KG1 (cell line): ENCODE data around the gene STX3.

Experiments
- DNase-seq: peaks from one replicate; lab custom pipeline; 2025; lab: John Stamatoyannopoulos, UW

STX3 gene

DNA sequence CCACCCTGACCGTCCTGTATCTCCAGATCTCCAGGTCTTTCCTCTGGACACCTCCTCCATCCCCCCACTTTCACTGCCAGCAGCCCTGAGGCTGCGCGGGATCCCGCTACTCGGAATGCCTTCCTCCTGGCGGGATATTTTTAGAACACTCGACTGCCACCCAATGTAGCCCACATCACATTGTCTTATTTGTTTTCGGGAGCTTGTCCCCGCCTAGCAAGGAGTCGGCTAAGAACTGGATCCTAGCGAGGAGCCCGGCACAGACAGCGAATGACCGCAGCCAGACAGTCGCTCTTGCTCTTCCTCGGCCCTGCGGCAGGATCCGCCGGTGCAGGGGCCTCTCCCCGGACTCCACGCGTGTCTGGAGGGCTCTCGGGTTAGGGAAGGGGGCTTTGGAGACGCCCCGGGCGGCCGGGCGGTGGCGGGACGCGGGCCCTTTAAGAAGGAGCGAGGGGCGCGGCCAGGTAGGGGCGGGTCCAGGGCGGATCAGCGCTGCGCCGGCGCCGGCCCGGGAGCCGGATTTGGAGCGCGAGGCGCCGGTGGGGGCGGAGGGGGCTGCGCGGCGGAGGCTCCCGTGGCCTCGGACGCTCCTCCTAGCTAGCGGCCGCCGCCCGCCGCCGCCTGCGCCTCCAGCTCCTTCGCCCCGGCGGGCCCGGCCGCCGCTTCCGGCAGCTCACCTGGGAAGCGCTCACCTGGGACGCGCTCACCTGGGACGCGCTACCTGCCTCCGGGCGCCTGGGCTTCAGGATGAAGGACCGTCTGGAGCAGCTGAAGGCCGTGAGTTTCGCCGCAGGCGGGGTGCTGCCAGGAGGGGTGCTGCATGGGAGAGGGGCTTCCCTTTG, at the start of gene STX3:
STX3 (plus strand) TSS at position 518 of the 842 bp plus-strand sequence; CDS start at position 748, 230 bp downstream.
- DNase-seq = no peak

DNA sequence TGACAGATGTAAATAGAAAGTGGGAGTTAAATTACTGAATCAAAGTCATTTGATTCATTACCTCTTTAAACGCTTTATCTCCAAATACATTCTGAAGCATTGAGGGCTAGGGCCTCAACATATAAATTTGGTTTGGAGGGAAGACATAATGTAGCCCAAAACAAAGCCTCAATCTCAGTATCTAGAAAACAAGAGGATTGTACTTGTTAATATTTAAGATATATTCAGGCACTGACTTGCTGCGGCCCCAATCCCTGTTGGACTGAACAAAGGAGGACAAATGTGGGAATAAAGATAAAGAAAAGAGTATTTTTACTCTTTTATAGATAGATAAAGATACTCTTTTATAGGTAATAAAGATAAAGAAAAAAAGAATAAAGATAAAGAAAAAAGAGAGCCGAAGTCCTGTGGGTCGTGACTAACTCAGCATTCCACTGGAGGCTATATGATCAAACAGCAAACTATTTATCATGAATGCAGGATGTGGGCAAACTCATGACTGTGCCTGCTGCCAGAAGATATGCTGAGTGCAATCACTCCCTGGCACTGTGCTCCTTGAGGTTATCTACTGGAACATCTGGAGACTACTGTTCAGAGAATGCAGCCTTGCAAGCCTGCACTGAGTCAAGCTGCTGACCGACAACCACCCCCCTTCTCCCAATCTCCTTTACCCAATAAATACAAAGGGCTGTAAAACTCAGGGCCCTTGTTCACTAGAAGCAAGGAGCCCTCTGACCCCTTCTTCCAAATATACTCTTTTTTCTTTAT, 48.5 kb upstream of the STX3 start:
- no peak for DNase-seq

DNA sequence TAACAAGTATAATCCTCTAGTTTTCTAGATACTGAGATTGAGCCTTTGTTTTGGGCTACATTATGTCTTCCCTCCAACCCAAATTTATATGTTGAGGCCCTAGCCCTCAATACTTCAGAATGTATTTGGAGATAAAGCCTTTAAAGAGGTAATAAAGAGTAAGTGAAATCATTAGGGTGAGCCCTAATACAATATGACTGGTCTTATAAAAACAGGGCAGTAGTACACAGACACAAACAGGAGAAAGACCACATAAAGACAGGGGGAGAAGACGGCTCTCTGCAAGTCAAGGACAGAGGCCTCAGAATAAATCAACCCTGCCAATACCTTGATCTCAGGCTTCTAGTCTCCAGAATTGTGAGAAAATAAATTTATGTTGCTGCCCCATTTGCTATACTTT, 47.8 kb upstream of the STX3 start:
- DNase-seq = no peak

DNA sequence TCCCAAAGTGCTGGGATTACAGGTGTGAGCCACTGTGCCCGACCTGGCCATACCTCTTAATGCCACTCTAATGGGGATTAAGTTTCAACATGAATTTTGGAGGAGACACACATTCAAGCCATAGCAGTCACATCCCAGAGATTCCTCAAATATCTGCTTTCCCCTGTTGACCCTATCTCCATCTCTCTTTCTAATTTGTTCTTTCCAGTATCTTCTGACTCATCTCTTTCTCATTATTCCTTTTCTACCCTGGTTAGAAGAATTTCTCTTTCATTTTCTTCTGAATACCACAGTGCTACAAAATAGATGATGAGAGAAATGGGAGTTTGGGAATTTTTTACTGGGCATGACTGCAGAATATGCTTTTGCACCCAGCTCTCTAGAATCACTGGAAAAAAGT, 46.6 kb upstream of the STX3 start:
- no peak for DNase-seq

DNA sequence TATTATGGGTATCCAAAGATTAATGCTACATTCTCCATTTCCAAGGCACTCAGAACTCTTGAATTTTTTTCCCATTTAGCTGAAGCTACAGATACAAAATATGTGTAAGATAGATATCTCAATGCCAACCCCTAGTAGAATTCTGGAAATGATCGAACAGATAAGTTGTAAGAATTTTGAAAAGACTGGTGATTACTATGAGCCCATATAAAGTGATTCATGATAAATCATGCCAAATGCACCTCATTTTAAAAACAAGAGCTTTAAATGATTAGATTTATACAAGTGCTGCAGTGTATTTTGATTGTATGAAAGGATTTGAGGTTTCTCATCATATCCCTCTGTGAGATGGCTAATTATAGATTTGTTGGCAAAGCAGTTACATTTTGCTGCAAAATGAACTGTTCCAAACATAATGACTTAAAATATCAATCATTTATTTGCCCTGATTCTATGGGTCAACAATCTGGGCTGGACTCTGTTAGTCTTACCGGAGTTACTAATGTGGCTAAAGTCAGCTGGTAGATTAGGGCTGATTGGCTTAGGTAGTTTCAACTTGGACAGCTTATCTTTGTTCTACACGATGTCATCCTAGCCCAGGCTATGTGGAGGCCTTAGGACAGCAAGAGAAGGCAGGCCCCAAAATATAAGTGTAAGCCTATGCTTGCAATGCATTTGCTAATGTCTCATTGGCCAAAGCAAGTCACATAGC, 44.9 kb upstream of the STX3 start:
- DNase-seq = no peak

DNA sequence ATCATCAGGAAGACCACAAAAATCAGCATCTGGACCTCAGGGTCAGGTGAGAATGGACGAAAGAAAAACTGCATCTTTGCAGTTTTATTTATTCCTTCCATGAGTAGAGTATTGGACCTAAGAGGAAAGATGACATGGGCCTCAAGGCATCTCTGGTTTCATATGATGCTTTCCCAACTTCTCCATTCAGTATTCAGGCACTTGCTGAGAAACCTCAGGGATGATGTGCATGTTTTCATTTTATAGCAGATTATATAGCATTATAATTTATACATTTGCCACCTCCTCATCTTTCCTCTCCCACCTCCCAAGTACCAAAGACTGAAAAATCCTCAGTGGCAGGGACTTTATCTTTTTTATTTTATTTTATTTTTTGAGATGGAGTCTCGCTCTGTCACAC, 41.4 kb upstream of the STX3 start, which contains the start of gene OR10V1:
OR10V1 (minus strand) TSS at position 101 of the 400 bp plus-strand sequence; CDS start at position 101, 0 bp downstream.
- no peak for DNase-seq

DNA sequence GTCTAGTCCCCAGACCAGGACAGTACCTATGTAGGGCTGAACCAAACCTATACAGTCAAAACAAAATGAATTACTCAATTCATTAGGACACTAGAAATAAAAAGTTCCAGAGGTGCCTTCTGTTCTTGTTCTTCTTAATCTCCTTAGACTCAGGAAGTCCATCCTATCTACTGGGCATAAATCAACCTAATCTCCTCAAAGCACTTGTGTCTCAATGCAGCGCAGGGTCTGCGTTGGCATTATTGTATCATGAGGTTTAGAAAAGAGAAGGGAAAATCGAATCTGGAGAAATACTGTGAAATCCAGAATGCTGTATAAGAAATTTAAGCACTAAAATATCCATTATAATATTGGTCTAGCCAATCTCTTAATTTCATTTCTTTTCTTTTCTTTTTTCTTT, 39.1 kb upstream of the STX3 start:
- no peak for DNase-seq

DNA sequence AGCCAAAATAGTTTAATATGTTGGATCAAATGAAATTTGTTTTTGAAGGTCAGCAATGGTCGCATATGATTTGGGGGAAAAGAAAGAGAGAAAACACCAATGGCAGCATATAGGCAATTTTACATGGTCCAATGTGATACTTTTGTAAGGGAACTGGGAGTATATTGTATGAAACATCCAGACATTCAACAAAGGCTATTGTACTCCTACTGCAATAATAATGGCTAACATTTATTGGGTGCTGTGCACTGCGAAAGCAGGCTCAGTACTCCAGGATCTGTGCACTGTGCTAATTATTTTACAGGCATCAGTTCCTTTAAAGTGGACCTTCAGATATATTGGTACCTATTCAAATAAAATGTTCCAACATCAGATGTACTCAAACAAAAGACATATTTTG, 35.6 kb upstream of the STX3 start:
- no peak for DNase-seq

DNA sequence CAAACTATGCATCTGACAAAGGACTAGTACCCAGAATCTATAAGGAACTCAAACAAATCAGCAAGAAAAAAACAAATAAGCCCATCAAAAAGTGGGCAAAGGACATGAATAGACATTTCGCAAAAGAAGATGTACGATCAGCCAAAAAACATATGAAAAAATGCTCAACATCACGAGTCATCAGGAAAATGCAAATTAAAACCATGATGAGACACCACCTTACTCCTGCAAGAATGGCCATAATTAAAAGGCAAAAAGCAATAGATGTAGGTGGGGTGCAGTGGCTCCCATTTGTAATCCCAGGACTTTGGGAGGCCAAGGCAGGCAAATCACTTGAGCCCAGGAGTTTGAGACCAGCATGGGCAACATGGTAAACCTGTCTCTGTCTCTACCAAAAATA, 31.1 kb upstream of the STX3 start:
- DNase-seq = no peak

DNA sequence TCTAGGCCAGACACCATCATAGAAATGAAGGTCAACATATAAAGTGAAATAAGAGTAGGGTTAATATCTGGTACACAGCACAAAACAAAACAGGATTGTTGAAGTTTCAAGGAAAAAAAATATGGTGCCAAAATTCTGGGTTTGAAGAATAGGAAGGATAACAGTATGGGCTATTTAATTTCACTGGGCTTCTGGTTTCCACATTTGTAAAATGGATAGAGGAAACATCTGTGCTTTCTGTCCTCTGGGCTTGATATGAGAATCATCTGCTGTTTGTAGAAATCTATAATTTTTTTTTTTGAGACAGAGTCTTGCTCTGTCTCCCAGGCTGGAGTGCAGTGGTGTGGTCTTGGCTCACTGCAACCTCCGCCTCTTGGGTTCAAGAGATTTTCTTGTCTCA, 27.8 kb upstream of the STX3 start:
- no peak for DNase-seq

DNA sequence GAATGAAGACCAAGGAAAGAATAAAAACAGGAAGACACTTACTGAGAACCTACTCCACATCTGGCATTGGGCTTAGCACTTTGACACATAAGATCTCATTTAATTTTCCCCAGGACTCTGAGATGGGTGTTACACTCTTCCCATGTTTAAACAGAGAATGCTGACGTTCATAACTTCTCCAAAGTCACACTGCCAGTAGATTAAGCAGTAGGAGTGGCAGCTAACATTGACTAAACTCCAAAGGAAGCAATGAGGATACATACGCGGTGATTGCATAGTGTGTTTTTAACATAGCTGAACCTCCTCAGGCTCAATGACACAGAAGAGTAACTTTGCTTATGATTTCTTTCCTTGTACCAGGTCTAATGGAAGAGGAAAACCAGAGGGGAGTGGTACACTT, 27.0 kb upstream of the STX3 start:
- DNase-seq = no peak

DNA sequence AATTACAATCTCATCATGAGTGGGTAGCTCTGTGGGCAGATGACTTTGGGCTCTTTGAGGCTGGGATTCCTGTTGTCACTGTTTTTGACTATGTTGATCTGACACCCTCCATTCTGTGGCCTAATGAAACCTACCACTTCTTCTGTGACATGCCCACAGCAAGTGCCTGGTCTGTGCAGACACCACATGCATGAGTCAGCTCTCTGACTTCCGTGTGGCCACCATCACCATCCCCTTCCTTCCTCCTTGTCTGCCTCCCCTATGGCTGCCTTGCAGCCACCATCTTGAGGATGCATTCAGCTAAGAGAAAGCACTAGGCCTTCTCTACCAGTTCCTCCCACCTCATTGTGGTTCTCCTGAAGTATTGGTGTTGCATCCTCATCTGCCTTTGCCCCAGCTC, 26.3 kb upstream of the STX3 start:
- no peak for DNase-seq

DNA sequence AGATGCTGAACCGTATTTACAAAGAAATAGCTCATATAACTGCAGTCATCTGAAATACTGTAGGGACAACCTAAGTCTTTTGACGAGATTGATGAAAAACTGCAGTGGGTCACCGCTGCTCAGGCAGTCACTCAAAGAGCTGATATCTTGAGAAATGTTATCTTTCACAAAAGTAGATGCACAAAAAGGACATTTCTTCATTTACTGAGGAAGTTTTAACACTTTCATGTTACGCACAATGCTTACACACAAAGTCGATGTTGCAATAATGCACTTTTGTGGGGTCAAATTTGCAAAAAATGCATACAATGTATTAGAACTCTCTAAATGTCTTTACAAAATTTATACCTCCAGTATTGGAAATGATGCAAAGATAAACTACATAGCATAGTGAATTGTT, 25.3 kb upstream of the STX3 start:
- no peak for DNase-seq

DNA sequence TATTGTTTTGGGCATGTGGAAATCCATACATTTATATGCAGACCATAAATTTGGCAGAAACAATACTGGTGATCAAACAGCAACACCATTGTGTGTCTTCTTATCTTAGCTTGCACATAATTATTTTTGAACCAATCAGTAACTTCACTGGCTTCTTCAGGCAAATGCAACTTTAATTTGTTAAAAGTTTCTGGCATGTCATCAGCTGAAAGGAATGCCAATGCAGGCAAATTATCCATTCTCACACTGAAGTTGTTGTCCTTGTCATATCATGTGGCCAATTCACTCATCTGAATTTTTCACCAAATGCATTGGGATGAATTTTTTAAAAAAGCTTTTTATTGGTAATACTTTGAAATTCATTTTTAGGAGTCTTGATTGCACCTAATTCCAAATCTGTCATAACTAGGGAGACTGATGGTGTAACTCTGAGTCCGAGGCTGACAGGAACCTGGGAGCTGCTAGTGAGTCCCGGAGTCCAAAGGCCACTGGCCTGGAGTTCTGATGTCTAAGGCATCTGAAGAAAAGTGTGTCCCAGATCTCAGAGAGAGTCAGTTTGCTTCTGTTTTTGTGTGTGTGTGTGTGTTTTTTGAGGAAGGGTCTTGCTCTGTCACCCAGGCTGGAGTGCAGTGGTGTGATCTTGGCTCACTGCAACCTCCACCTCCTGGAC, 24.1 kb upstream of the STX3 start:
- no peak for DNase-seq

DNA sequence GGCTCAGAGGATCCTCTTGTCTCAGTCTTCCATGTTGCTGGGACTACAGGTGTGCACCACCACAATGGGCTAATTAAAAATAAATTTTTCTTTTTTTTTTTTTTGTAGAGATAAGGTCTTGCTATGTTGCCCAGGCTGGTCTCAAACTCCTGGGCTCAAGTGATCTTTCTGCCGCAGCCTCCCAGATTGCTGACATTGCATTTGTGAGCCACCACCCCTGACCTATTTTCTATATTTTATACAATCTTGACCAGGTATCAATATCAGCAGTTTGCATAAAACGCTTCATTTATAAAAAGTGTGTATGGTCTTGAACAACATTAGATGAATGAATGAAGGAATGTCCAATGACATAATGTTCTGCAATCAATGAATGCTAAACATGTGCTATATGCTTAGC, 9.1 kb upstream of the STX3 start:
- no peak for DNase-seq

DNA sequence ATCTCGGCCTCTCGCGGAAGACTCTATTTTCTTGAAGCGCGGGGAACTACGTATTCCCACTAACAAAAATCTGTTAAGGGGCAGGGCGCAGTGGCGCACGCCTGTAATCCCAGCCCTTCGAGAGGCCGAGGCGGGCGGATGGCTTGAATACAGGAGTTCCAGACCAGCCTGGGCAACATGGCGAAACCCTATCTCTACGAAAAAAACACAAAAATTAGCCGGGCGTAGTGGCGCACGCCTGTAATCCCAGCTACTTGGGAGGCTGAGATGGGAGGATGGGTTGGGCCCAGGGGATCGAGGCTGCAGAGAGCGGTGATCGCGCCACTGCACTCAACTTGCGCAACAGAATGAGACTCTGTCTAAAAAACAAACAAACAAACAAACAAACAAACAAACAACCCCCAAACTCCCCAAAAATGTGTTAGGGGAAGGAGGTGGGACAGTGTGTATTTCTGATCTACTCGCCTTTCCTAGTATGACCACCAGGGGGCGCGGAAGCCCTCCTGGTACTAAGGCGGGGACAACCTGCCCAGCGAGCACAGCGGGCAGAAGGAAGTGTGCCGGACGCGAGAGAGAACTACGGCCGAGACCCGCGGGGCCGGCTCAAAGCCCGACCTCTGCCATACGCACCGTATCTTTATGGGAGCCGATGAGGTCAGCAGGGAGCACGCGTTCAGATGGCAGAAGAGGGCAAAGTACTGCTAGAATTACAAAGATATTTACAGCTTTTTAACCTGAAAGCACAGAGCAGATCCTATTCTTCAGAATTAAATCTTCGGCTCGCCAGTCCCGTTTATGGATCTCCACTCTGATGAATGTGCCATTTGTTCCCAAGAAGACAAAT, 1.3 kb upstream of the STX3 start:
- peak; percentile 82 for DNase-seq

DNA sequence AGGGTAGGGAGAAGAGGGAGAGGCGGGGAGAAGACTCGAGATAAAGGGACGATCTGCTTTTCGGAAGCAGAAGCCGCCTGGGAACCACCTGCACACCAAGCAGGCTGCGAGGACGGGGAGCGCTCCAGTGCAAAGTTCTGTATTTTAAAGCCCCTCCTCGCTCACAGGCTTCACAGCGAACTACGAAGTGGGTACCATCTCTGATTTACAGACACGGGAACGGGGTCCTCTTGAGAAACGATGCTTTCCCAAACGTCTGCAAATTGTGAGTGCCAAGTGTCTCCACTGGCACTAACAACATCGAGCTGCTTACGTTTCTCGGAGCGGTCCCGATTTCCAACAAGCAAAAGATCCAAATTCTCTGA, 700 bp upstream of the STX3 start:
- peak; percentile 76 for DNase-seq

DNA sequence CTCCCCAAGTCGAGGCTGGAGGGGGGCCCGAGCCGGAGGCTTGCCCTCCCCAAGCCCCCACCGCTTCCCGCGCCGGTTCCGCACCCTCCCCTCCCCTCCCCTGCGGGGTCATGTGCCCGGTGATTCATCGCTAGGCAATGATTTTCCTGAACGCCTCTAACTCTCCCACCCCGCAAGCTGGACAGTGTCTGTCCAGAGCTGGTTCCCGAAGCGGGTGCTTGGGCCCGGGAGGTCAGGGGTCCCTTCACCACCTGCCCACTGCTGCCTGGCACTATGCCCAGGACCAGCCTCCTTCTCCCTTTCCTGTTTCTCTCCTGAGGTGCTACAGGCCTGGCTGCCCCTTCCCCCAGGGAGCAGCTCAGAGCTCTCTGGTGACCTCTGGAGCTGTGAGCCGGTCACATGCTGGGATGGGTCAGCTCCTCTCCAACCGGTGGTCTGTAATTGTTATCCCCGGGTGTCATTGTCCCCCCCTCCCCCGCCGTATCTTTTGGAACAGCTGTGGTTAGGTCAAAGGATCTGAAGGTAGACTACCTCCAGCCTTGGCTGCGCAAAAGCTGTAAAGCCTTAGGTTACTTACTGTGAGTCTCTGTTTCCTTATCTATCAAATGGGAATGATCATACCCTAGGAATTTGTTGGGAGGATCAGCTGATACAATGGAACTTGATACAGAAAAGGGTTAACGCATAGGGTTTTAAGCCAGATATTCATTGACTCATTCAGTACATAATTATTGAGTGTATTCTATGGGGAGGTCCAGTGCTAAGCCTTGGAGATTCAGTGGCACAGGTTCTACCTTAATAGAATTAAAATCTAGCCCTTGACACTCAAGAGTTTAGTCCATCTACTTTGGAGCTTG, 753 bp downstream of the STX3 start:
- no peak for DNase-seq

DNA sequence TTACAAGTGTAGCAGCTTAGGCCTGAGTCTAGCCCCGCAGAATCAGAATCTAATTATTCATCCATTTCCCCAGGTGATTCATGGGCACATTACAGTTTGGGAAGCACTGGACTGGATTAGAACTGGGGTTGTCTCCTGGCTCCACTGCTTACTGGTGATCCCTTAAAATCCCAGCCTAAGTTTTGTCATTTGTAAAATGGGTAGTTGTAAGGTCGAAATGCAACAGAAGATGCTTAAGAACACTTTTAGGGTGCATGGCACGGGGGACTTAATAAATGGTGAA, 1.3 kb downstream of the STX3 start:
- DNase-seq = no peak

DNA sequence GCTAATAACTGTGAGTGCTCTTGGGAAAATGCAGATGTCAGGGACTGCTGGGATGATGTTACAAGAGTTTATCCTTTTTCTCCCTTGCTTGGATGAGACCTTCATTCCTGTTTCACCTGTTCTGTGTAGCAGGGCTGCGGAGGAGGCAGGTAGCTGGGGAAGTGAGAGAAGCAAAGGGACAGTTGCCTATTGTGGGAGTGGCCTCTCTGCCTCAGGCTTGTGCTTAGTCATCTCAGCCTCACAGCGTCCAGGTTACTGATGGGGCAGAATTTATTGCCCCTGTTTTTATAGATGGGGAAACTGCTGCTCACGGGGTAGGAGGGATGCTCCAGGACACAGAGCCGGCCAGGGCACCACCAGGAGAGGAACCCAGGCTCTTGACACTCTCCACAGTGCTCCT, 1.7 kb downstream of the STX3 start:
- no peak for DNase-seq
